Heart left ventricle (tissue), 16 donors: ENCODE measurements around the gene MCM5. TPM values are rescaled to one million over a fixed set of nuclear protein-coding genes. Genes with fewer than 3 reads are reported as not detected.
"Not testable (repeated sequence)": the region's sequence is repeated elsewhere in the genome, so short reads cannot be mapped to it uniquely, and the experiment has no call there.

Experiments used
- ATAC-seq, 4 donors: fragments of 200-7000 bp; cut with Tn5 transposase; one replicate each; pipeline ENCODE4 v1.9.1; 2020 to 2022; ENCODE audit warnings: moderate library complexity in 4 of 4, mild to moderate bottlenecking in 3 of 4, moderate number of reproducible peaks in 1 of 4
- DNase-seq, 5 donors: peaks; one replicate each; pipeline ENCODE4 v3.0.0-alpha.2; 2020
- H3K27ac ChIP-seq, 12 donors: fragments of 200-600 bp; sonication (generic) in 4 of 12; one replicate each; pipeline versions ENCODE4 v1.5.0 to v1.8.0; 2016 to 2022; ENCODE audit warnings: mild to moderate bottlenecking in 2 of 12
- H3K27me3 ChIP-seq, 9 donors: fragments of 200-600 bp; sonication (generic) in 2 of 9; one replicate each; pipeline versions ENCODE4 v1.5.1 to v1.8.0; 2016 to 2022; ENCODE audit warnings: mild to moderate bottlenecking in 3 of 9
- H3K36me3 ChIP-seq, 9 donors: fragments of 200-600 bp; sonication (generic) in 2 of 9; one replicate each; pipeline versions ENCODE4 v1.5.0 to v1.8.0; 2018 to 2022; ENCODE audit warnings: mild to moderate bottlenecking in 2 of 9
- H3K4me1 ChIP-seq, 12 donors: fragments of 200-600 bp; sonication (generic) in 4 of 12; one replicate each; pipeline versions ENCODE4 v1.5.0 to v1.8.0; 2016 to 2022; ENCODE audit warnings: mild to moderate bottlenecking in 3 of 12
- H3K4me3 ChIP-seq, 12 donors: fragments of 200-600 bp; sonication (generic) in 4 of 12; one replicate each; pipeline versions ENCODE4 v1.5.0 to v1.8.0; 2017 to 2022; ENCODE audit warnings: mild to moderate bottlenecking in 9 of 12, moderate library complexity in 4 of 12
- H3K9me3 ChIP-seq, 12 donors: fragments of 200-600 bp; sonication (generic) in 4 of 12; one replicate each; pipeline versions ENCODE4 v1.5.0 to v1.8.0; 2016 to 2022; ENCODE audit warnings: mild to moderate bottlenecking in 1 of 12
- POLR2A ChIP-seq, 2 donors: fragments of 450-650 bp; IDR thresholded peaks; one replicate each; pipeline ENCODE4 v1.6.1; 2017; ENCODE audit warnings: antibody characterized with exemption in 2 of 2, mild to moderate bottlenecking in 2 of 2, moderate library complexity in 2 of 2
- WGBS, 4 donors: extraction: QIAGEN DNeasy Blood & Tissue Kit in 2 of 4; methylation state at CpG; one replicate each; pipeline versions ENCODE4 v1.1.5 to v1.1.7; 2013 to 2018; 5-methylcytosine and 5-hydroxymethylcytosine counted together
- intact Hi-C, 10 donors: fragments of 100-400 bp; cut with DNase I; formaldehyde crosslinking; loops; one replicate each; pipeline versions ENCODE4 v1.11.1 to v1.14.2; 2022
- polyA plus RNA-seq, 2 donors: library from polyadenylated mRNA; stranded (reverse); fragments of 200-250 nt; gene quantifications; one replicate each; pipeline ENCODE4 v1.2.3, GENCODE V29; 2013
- total RNA-seq, 9 donors: library from RNA; depleted of rRNA in 2 of 9; stranded (reverse); fragments of >200 nt in 2 of 9; fragmentation: NEBNext Ultra II Directional in 3 of 9; extraction: Animal tissue kit (Norgen Biotek cat#: 25700) in 3 of 9; gene quantifications; one replicate each; pipeline versions ENCODE4 v1.1.0 to v1.2.4, GENCODE V29; 2016 to 2023
- TF ChIP-seq, protein P1 (sequence below), 12 donors: fragments of 200-600 bp; sonication (generic) in 4 of 12; IDR thresholded peaks; one replicate each; pipeline versions ENCODE4 v1.5.0 to v1.8.0; 2018 to 2022; ENCODE audit warnings: antibody characterized with exemption in 12 of 12, mild to moderate bottlenecking in 5 of 12
- donor health status: ischemic (EF 13 %, LVEDD 7.1; RV severe dilation, severe dysfunction).
- donor health status: healthy with polysubstance abuse.
- donor health status: DM: no; HTN: yes; CAD: no.
- donor health status: DM: no; HTN: no; CAD: no.
- donor health status: ischemic (EF 25% LVEDD 6.9; RV normal size, moderate dysfunction).
- donor health status: ischemic (EF 25% LVEDD 5.7; RV mildly dilated, moderate dysfunction).
- donor health status: healthy.
- donor health status: DM: yes; HTN: yes; CAD: no.
- donor health status: ischemic (EF 35%, LVEDD 5.7; RV mildly dilated, moderate dysfunction).
- donor health status: nonischemic (EF 11% LVEDD 7.7; RV severe dilation, severe dysfunction).
- donor health status: DM: yes; HTN: yes; CAD: no.
- donor health status: PGD.
- donor health status: ischemic (EF 29% LVEDD 5.4; RV normal size, mild dysfunction).
- donor health status: nonischemic (EF 23%, LVEDD 6.1; RV moderate dilation, normal function).

MCM5 gene
- total and polyA plus RNA-seq, 11 donors: 5.9 to 30.2 (median 12.3) TPM

DNA sequence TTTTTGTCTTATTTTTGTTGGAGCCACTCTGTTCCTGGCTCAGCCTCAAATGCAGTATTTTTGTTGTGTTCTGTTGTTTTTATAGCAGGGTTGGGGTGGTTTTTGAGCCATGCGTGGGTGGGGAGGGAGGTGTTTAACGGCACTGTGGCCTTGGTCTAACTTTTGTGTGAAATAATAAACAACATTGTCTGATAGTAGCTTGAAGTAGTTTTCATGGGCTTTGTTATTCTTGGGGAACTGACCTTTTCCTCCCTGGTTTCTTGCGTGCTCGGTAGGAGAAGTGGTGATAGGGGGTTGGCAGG lies 6.0 kb upstream of the MCM5 start:
- intact Hi-C loops: no loop called here
- Histone ChIP-seq H3K27me3 (no peaks in the 10 kb centered on the region), H3K36me3 (peaks cover 0 to 43% (median 0%) of the 10 kb centered on the region in 9 donors), H3K4me1 (peaks cover 0 to 20% (median 0%) of the 10 kb centered on the region in 12 donors), H3K27ac (no peak overlapping the region), H3K9me3 (no peaks in the 10 kb centered on the region), H3K4me3 (no peak overlapping the region)
- WGBS, 4 donors: 54 to 72% (median 65%) methylated on average over 4 of the region's 4 CpGs
- no peak for DNase-seq
- no peak for TF ChIP-seq POLR2A (IDR thresholded peaks at IDR 0.05)
- TF ChIP-seq, protein P1, sequence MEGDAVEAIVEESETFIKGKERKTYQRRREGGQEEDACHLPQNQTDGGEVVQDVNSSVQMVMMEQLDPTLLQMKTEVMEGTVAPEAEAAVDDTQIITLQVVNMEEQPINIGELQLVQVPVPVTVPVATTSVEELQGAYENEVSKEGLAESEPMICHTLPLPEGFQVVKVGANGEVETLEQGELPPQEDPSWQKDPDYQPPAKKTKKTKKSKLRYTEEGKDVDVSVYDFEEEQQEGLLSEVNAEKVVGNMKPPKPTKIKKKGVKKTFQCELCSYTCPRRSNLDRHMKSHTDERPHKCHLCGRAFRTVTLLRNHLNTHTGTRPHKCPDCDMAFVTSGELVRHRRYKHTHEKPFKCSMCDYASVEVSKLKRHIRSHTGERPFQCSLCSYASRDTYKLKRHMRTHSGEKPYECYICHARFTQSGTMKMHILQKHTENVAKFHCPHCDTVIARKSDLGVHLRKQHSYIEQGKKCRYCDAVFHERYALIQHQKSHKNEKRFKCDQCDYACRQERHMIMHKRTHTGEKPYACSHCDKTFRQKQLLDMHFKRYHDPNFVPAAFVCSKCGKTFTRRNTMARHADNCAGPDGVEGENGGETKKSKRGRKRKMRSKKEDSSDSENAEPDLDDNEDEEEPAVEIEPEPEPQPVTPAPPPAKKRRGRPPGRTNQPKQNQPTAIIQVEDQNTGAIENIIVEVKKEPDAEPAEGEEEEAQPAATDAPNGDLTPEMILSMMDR (IDR thresholded peaks at IDR 0.05): no peak
- no peak for ATAC-seq

DNA sequence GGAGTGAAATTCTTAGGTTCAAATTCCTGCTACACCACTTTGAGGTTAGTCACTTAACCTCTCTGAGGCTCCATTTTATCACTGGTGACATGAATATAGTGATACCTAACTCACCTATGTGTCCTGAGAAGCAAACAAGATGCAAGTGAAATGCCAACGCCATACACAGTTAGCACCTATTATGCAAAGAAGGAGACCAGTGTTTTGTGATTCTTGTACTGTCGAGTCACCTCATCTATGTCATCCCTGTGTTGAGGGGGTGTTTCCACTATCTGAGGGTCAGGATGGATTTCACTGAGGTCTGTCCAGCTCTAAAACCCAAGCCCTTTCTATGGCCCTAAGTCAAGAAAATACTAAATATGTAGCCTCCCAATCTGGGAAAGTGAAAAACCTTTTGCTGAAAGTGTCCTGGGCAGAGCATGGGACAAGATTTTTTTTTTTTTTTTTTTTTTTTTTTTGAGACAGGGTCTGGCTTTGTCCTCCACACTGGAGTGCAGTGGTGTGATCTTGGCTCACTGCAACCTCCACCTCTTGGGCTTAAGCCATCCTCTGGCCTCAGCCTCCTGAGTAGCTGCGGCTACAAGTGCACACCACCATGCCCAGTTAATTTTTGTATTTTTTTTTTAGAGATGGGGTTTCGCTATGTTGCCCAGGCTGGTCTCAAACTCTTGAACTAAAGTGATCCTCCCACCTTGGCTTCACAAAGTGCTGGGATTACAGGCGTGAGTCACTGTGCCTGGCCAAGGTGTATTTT lies 5.0 kb upstream of the MCM5 start:
- H3K9me3 ChIP-seq: no peaks in the 10 kb centered on the region
- H3K36me3 ChIP-seq: peaks cover 0 to 37% (median 0%) of the 10 kb centered on the region in 9 donors
- no peak for TF ChIP-seq POLR2A (IDR thresholded peaks at IDR 0.05)
- TF ChIP-seq, protein P1 (IDR thresholded peaks at IDR 0.05): no peak
- no peak for ATAC-seq
- peaks cover 0 to 25% (median 0%) of the 10 kb centered on the region in 12 donors for H3K4me1 ChIP-seq
- WGBS, 4 donors: 89 to 98% (median 94%) methylated on average over 5 of the region's 5 CpGs
- no peak for DNase-seq
- no peaks in the 10 kb centered on the region for H3K27me3 ChIP-seq
- intact Hi-C loops: loop anchor here in 1 of 10 donors (5.0 kb wide), 1 partner anchor 43 kb away; no protein-coding TSS in a partner anchor
- no peak overlapping the region for H3K4me3 ChIP-seq
- no peak overlapping the region for H3K27ac ChIP-seq

DNA sequence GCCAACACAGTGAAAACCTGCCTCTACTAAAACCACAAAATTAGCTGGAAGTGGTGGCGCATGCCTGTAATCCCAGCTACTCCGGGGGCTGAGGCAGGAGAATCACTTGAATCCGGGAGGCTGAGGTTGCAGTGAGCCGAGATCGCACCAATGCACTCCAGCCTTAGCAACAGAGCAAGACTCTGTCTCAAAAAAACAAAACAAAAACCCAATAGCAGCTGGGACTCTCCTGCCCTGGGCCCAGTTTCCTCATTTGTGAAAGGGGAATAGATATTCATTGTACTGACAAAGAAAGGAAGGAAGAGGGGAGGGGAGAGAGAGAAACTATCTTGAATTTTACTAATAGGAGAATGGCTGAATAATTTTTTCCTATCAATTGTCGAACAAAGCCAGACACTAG lies 3.3 kb upstream of the MCM5 start:
- DNase-seq, H3K9me3 ChIP-seq, H3K27me3 ChIP-seq, ATAC-seq, H3K4me3 ChIP-seq: not testable (repeated sequence)
- H3K4me1 ChIP-seq: peaks cover 0 to 36% (median 9%) of the 10 kb centered on the region in 12 donors
- H3K36me3 ChIP-seq: peaks cover 0 to 29% (median 0%) of the 10 kb centered on the region in 9 donors
- peak overlapping the region in 4 of 12 donors; percentile 33 to 79 (median 42) for H3K27ac ChIP-seq
- WGBS, 4 donors: 57 to 65% (median 64%) methylated on average over 6 of the region's 6 CpGs
- intact Hi-C loops: loop anchor here in 1 of 10 donors (5.0 kb wide), 1 partner anchor 44 kb away; no protein-coding TSS in a partner anchor

DNA sequence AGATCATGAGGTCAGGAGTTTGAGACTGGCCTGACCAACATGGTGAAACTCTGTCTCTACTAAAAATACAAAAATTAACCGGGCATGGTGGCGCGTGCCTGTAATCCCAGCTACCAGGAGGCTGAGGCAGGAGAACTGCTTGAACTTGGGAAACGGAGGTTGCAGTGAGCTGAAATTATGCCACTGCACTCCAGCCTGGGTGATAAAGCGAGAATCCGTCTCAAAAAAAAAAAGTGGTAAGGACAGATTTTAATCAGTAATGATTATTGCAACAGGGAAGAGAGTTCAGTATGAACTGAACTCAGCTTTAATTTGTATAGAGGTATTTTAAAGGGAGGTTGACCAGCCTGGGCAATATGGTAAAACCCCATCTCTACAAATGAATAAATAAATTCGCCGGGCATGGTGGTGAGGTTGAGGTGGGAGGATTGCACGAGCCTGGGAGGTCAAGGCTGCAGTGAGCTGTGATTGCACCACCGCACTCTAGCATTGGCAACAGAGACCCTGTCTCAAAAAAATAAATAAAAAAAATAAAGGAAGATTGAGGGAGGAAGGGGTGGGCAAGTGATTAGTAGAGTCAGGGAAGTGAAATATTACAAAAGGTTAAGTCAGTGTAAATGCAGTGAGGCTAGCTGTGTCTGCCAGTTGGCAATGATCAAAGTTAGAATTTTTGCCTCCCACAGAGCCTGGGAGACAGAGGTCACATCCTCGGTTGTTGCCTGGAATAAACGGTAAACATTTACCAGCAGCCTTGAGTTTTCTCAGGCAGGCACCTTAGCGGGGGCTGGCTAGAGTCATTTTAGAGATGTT lies 2.6 kb upstream of the MCM5 start:
- peaks cover 0 to 36% (median 9%) of the 10 kb centered on the region in 12 donors for H3K4me1 ChIP-seq
- intact Hi-C loops: loop anchor here in 1 of 10 donors (5.0 kb wide), 1 partner anchor 45 kb away; no protein-coding TSS in a partner anchor
- peaks cover 0 to 22% (median 0%) of the 10 kb centered on the region in 9 donors for H3K36me3 ChIP-seq
- no peaks in the 10 kb centered on the region for H3K9me3 ChIP-seq
- ATAC-seq: no peak
- H3K4me3 ChIP-seq: no peak overlapping the region
- no peak for DNase-seq
- peak overlapping the region in 4 of 12 donors; percentile 33 to 79 (median 42) for H3K27ac ChIP-seq
- H3K27me3 ChIP-seq: no peaks in the 10 kb centered on the region
- no peak for TF ChIP-seq POLR2A (IDR thresholded peaks at IDR 0.05)
- TF ChIP-seq, protein P1 (IDR thresholded peaks at IDR 0.05): no peak
- 76 to 83% (median 82%) methylated on average over 13 of the region's 13 CpGs for WGBS, 4 donors
